ENCODE measurements around the gene SPTBN4.
"Not testable (repeated sequence)": the region's sequence is repeated elsewhere in the genome, so short reads cannot be mapped to it uniquely, and the experiment has no call there.

The SPTBN4 gene

DNA sequence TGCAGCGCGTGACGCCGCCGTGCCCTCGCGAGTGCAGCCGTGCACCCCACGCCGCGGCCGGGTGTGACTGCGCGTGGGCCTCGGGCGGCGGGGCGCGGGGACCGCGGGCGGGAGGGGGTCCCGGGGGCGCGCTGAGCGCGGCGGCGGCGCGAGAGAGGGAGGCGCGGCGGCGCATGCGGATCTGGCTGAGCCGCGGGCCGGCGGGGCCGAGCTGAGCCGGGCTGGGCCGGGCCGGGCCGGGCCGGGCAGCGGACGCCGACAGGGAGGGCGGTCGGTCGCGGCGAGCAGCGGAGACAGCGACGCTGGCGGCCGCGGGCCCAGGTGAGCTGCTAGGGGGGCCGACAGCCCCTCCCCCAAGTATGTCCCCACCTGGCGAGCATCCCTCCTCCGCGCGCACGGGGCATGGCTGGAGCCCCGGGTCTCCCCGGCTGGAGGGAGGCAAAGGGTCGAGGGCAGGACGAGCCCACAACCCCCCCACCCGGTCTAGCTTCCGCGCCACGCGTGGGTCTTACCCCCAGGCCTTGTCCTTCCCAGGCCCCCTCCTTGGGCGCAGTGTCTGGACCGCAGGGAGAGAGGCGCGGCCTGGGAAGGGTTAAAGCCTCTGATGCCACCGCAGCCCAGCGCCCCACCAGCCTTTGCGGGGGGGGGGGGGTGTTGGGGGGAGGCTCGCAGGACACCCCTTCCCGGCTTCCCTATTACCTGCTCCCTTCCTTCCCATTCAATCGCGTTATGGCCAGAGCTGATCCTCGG is at the start of gene SPTBN4:
Gene SPTBN4 (plus strand): TSS at position 17 of the 750 bp plus-strand sequence. CDS start 5,621 bp downstream, outside the sequence.
- DNase-seq = no peak

DNA sequence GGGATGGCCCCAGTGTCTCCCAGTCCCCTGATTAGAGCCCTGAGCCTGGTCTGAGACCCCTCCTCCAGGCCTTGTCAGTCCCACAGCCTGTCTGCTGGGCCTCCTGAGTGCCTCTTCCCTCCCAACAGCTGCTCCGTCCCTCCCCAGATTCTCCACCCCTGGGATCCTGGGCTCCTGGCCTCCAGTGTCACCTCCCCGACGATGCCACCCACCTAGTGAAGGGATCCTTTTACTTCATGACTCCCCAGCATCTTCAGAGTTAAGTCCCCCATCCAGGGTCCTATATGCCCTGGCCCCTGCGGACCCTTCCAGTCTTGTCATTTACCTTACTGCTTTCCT is 49.2 kb upstream of the SPTBN4 start:
- DNase-seq = no peak

DNA sequence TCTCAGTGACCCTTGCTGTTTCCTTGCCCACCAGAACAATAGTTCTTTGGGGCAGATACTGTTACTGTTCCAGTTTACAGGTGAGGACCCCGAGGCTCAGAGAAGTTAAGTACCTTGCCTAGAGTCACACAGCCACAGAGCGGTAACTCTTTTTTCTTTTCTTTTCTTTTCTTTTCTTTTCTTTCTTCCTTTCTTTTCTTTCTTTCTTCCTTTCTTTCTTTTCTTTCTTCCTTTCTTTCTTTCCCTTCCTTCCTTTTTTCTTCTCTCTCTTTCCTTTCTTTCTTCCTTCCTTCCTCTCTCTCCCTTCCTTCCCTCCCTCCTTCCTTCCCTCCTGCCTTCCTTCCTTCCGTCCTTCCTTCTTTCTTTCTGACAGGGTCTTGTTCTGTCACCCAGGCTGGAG is 48.8 kb upstream of the SPTBN4 start:
- DNase-seq = no peak

DNA sequence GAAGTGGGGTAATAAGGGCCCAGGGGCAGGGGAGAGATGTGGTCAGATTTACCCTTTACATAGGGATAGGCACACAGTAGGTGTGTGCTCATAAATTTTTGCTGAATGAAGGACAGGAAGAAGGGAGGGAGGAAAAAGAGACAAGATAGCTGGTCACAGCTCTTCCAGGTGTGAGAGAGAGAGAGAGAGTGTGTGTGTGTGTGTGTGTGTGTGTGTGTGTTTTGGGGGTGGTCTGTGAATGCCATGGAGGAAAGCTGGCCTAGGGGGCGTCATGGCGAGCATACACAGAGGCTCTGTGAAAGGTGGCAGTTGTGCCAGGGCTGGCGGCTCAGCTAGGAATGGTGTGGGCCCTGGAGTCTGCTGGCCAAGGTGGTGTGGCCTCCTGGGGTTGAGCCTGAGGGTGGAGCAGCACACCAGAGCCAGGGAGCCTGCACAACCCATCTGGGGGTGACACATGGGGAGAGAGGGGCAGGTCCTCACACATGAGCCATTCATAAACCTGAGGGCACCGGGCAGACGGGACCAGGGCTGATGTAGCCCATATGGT is 47.7 kb upstream of the SPTBN4 start:
- no peak for DNase-seq

DNA sequence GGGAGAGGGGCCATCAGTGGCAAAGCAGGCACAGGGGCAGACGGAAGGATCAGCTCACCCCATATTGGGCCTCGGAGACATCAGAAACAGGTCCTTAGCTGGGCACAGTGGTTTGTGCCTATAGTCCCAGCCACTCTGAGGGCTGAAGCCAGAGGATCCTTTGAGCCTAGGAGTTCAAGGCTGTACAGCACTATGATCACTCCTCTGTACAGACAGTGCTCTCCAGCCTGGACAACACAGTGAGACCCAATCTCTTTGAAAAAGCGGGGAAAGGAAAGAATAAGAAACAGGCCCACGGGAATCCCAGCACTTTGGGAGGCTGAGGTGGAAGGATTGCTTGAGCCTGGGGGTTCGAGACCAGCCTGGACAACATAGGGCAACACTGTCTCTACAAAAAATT is 47.0 kb upstream of the SPTBN4 start:
- DNase-seq = no peak

DNA sequence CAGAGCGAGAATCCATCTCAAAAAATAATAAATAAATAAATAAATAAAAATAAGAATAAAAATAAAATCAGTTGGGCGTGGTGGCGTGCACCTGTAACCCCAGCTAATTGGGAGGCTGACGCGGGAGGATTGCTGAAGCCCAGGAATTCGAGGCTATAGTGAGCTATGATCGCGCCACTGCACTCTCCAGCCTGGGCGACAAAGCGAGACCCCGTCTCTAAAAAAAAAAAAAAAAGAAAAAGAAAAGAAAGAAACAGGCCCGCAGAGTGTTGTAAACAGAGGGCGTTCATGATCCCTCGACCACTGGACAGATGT is 46.4 kb upstream of the SPTBN4 start:
- DNase-seq = no peak

DNA sequence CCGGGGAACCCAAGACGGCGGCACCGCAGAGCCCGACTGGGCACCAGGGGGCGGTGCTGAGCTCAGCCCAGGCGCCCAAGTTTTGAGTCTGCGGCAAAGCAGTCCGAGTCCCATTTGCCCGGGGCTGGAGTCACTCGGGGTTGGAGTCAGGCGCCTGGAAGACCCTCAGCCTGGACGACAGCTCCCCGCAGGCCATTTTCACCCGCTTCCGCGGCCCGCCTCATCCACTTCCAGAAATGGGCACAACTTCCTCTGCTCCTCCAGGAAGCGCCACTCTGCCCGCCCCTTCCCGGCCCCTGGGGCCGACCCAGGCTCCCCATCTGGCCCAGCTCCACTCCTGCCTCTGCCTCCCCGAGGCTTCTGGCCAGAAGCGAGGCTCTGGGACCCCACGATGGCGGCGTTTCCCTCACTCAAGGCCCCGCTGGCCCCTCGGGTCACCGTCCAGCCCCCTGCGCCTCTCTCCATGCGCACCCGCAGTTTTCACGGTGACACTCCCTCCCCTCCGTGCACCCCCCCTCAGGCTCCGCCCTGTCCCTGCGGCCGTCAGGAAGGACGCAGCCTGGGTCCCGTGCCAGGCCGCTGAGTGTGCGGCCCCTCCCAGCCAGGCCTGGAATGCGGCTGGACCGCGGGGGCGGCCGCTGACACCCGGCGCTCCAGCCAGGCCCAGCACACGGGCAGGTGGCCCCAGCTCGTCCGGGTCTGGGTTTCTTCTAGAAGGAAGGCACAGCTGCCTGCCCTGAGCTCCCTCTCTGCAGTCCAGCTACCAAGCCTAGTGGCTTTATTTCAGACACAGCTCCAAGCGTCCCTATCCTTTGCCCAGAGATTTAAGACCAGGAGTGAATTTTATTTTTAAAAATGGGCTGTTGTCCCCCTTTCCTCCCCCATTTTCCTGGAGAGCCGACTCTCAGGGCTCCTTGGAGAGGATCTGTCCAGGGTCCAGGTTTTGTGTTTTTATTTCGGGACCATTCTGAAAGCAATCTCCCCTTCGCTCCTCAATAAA is 45.7 kb upstream of the SPTBN4 start:
- DNase-seq = peak; percentile 82 to 84

DNA sequence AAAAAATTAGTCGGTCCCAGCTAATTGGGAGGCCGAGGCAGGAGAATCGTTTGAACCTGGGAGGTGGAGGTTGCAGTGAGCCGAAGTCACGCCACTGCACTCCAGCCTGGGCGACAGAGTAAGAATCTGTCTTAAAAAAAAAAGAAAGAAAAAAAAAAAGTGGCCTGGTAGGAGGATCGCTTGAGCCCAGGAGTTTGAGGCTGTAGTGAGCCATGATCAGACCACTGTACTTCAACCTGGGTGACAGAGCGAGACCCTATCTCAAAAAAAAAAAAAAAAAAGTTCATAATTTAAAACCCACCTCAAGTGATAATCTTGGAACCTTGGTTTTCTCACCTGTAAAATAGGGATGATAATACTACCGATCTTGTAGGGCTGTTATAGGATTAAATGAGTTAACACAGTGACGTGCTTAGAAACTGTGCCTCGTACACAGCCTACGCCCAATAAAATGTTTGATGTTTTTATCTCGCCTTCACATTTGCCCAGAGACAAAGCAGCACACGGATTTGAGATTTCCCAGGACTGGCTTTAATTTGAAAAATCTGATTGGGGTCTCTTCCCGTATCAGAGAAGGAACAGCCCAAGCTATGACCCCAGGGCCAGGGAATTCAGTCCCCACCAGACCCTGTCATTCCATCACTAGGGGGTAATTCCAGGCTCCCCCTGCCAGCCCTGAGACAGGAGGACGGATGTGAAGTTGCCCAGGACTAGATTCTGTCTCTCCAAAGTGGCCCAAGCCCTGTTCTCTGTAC is 44.6 kb upstream of the SPTBN4 start:
- no peak for DNase-seq

DNA sequence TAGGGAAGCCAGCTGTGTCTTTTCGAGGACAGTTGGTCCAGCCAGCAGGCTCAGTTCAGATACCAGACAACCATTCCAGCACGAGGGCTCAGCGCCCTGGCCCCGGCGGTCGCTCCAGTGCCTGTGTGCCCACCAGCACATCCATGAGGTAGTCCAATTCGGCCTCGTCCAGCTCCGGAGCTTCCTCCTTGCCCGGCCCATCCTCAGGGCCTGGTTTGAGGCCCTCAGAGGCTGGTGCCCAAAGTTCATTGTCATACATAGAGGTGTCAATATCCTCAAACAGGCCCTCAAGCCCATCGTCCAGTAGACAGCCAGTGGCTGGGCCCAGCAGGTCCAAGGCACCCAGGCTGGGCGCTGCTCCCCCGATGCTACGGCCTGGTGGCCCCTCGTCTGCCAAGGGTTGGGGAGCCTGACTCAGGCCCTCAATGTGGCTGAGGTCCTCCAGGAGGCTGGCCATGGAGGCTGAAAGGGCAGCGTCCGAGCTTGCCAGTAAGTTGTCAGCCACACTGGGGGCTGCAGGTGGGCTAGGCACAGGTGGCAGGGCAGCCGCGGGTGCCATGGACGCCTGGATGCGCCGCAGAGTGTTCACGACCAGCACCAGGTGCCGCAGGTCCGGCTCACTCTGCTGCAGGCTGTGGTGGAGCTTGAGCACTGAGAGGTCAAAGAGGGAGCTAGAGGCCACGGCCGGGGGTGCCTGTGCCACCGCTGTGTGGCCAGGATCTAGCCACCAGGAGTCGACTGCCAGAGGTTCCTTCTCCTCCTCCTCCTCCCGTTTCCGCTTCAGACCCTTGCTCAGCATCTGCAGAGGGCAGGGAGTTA is 43.8 kb upstream of the SPTBN4 start:
- no peak for DNase-seq

DNA sequence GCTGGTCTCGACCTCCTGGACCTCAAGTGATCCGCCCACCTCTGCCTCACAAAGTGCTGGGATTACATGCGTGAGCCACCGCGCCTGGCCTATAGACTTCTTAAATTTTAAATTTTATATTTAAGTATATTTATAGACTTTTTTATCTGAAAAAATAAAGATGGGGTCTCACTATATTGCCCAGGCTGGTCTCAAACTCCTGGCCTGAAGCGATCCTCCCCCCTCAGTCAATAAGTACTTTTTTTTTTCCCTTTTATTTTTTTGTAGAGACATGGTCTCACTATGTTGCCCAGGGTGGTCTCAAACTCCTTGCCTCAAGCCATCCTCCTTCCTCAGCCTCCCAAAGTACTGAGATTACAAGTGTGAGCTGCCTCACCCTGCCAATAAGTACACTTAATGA is 42.9 kb upstream of the SPTBN4 start:
- DNase-seq = no peak

DNA sequence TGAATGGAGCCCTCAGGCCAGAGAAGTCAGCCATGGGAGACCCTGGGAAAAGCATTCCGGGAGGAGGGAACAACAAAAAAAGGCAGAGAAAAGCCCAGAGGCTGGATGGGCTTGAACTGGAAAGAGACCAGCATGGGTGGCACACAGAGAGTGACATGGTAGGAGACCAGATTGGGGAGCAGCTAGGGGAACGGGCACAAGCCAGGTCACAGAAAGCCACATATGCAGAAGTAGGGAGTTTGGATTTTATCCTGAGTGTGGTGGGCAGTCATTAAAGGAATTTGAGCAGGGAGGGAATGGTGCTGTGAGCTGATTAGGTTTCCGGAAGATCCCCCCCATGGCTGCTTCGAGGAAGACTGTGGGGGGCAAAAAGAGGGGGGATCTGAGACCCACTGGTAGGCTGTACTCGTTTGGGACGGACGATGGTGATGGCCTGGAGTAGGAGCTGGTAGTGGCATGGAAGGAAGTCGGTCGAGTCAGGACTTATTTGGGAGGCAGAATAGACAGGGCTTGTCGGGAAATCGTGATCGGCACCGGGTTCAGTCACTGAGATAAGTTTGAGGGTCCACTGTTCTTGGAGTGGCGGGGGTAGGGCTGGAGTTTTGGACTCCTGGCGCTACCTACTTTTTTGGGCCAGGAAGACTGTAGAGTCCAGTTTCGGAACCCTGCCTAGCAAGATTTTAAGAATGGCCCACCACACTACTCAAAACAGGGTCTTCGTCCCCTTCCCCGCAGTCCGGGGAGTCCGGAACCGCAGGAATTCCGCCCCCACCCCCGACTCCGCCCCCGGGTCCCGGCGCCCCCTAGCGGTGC is 42.0 kb upstream of the SPTBN4 start:
- peak in 1 of 2 experiments; percentile 31 for DNase-seq

DNA sequence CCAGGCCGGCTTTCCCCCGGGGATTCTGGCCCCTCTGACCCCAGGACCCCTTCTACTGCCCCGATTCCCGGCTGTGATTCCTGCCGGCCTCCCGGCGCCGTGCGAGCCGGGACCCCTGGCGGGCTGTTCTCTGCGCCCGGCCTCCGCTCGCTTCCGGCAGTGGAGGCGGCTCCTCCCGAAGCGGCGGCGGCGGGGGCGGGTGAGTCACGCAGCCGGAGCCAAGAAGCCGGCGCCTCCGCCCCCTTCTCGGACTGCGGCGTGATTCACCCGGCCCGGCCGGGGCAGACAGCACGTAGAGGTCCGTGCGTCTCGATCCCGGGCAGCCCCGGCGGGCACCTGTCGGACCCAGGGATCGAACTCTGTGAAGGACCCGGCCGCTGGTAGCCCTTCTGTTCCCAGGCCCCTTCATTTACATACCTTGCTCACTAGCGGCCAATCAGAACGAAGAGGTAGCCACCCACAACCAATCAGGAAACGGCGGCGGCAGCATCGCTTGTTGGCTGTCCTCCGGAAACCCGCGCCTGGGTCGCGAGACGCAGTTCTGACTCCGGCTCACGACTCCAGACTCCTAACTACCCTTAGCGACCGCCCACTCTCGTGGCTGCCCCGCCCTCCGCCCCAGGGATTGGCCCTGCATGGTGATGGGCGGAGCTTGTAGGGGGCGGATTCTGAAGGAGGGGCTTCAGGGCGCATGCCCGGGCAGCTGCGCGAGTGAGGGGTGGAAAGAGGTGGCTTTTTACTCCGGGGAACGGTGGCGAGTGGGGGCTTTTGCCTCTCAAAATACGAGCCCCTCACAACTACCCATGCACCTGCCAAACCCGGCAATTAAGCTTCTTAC is 41.1 kb upstream of the SPTBN4 start, which contains the start of gene SERTAD1:
Gene SERTAD1 (minus strand): TSS at position 543 of the 838 bp plus-strand sequence. CDS start 2,446 bp downstream, outside the sequence.
- peak; percentile 100 for DNase-seq

DNA sequence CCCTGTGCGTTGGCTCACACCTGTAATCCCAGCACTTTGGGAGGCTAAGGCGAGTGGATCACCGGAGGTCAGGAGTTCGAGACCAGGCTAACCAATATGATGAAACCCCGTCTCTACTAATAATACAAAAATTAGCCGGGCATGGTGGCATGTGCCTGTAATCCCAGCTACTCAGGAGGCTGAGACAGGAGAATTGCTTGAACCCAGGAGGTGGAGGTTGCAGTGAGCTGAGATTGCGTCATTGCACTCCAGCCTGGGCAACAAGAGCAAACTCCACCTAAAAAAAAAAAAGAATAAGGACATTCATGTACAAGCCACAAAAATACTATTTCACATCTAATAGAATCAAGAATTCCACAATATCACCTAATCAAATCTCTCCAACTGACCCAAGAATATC is 38.6 kb upstream of the SPTBN4 start:
- DNase-seq = not testable (repeated sequence)

DNA sequence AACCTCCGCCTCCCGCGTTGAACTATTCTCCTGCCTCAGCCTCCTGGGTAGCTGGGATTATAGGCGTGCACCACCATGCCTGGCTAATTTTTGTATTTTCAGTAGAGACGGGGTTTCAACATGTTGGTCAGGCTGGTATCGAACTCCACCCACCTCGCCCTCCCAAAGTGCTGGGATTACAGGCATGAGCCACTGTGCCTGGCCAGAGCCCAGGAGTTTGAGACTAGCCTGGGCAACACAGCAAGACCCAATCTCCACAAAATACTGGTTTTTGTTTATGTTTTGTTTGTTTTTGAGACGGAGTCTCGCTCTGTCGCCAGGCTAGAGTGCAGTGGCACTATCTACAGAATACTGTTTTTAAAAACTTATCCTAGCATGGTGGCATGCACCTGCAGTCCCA is 36.6 kb upstream of the SPTBN4 start:
- DNase-seq = not testable (repeated sequence)

DNA sequence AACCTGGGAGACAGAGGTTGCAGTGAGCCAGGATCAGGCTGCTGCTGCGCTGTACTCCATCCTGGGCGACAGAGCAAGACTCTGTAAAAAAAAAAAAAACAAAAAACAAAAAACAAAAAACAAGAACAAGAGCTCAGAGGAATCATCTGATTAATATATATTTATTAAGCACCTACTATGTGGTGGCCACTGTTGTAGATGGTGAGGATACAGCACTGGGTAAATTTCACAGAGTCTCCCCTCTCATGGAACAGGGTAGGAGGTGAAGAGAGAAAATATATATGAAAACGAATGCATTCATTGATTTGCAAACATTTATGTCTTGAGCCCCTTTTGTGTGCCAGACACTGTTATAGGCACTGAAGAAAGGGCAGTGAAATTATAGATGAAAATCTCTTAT is 35.1 kb upstream of the SPTBN4 start:
- DNase-seq = no peak

DNA sequence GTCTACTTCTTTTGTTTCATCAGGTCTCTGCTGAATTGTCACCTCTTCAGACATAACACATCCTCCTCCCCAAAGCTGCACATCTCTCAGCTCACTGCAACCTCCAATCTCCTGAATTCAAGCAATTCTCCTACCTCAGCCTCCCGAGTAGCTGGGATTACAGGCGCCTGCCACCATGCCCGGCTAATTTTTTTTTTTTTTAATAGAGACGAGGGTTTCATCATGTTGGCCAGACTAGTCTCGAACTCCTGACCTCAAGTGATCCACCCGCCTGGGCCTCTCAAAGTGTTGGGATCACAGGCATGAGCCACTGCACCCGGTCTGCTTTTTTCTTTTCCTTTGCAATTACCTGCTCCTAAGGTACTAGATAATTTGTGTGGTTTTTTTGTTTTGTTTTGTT is 34.0 kb upstream of the SPTBN4 start:
- not testable (repeated sequence) for DNase-seq

DNA sequence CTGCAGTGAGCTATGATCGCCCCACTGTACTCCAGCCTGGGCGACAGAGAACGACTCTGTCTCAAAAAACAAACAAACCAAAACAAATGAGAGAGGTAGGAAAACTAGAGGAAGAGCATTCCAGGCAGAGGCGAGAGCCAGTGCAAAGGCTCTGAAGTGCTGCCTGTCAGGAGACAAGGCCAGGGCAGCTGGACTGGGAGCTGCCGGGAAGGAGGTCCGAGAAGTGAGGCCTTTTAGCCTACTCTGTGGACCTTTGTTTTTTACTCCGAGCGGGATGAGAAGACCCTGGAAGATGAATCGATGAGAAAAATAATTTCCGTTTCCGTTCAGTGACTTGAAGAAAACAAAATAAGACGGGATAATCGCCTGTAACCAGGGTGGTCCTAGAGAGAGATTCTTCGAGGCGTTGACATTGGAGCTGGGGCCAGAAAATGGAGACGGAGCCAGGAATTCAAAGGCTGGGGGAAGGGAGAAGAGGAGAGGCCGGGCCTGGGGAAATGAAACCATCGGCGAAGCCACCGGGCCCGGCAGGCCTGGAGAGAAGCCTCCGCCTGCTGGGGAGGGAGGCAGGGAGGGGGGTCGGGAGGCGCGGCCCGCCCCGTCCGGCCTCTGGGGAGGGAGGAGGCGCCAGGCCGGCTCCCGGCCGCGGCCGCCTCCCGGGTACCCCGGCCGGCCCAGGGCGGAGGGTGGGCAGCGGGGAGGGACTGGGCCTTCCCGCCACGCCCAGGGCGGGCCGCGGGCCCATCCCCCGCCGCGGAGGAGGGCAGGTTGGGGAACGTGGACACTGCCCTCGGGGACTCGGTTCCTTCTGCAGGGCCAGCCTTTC is 33.2 kb upstream of the SPTBN4 start:
- peak; percentile 47 to 68 for DNase-seq

DNA sequence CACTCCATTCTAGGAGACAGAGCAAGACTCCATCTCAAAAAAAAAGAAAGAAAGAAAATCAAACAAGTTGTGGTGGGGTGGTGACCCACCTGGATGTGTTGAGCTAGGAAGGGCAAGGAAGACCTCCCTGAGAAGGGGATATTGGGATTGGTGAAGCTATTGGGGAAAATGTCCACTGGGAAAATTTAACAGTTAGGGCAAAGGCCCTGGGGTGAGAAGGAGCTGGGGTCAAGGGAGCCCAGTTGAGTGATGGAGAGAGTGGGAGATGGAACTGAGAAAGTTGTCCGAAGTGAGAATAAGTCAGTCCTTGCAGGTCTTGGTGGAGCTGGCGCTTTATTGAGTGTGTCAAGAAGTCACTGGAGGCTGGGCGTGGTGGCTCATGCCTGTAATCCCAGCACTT is 28.5 kb upstream of the SPTBN4 start:
- DNase-seq = no peak

DNA sequence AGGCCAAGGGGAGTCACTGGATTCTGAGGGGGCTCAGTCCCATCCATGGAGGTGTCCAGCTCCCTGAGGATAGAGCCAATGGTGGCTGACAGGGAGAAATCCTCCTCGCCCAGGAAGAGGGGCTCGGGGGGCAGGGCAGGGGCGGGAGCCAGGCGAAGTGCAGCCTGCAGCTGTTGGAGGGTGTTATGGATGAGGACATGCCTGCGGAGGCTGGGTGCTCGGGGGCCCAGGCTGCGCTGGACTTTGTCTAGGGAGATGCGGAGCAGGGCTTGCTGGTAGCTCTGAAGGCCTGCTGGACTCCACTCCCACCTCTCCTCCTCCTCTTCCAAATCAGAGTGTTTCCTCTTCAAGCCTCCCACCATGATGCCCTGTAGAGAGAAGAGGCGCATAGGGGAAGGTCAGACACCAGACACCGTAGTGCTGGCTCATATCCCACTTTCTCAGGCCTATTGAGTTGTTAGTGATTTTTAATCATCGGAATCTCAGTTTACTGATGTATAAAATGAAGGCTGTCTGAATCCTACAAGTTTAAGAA is 25.0 kb upstream of the SPTBN4 start:
- no peak for DNase-seq
